EH (cell line): Measurements from ENCODE around the gene CFAP119.

Experiments used
- DNase-seq: peaks from one replicate; pipeline ENCODE4 v3.0.0-alpha.2; 2015; ENCODE audit warnings: low read depth

The CFAP119 gene

GRCh38 chr16:30762991-30763725 lies 1.3 kb upstream of the CFAP119 start:
- no peak for DNase-seq

- DNase-seq: peak; percentile 44
Observed at GRCh38 chr16:30761427-30761927, 385 bp downstream of the CFAP119 start.

- no peak for DNase-seq
Observed at GRCh38 chr16:30760577-30761426, 1.1 kb downstream of the CFAP119 start.

- no peak for DNase-seq
Observed at GRCh38 chr16:30760001-30760559, 1.8 kb downstream of the CFAP119 start.

GRCh38 chr16:30758988-30759491 lies 2.8 kb downstream of the CFAP119 start:
- DNase-seq: no peak

GRCh38 chr16:30757316-30757715 lies 4.5 kb downstream of the CFAP119 start:
- DNase-seq: no peak

GRCh38 chr16:30756781-30757100 lies 5.1 kb downstream of the CFAP119 start:
- DNase-seq: no peak

- DNase-seq: no peak
Observed at GRCh38 chr16:30755955-30756780, 5.7 kb downstream of the CFAP119 start.

- DNase-seq: no peak
Observed at GRCh38 chr16:30753596-30753995, 8.3 kb downstream of the CFAP119 start.

- DNase-seq: no peak
Observed at GRCh38 chr16:30750876-30751465, 10.9 kb downstream of the CFAP119 start.

GRCh38 chr16:30750201-30750600 lies 11.7 kb downstream of the CFAP119 start:
- no peak for DNase-seq

- DNase-seq: peak; percentile 60
Observed at GRCh38 chr16:30748634-30749445, 13.0 kb downstream of the CFAP119 start.

GRCh38 chr16:30747799-30748633 lies 13.8 kb downstream of the CFAP119 start, which contains the start of gene PHKG2:
Gene PHKG2 (plus strand): TSS chr16:30748425. CDS start chr16:30748821, 396 bp downstream.
- peak; percentile 99 for DNase-seq

GRCh38 chr16:30747331-30747730 lies 14.5 kb downstream of the CFAP119 start:
- peak; percentile 60 for DNase-seq

GRCh38 chr16:30746638-30747175 lies 15.2 kb downstream of the CFAP119 start:
- no peak for DNase-seq

- DNase-seq: no peak
Observed at GRCh38 chr16:30745082-30745481, 16.8 kb downstream of the CFAP119 start.

GRCh38 chr16:30744183-30744582 lies 17.7 kb downstream of the CFAP119 start:
- DNase-seq: no peak

- no peak for DNase-seq
Observed at GRCh38 chr16:30743716-30744115, 18.1 kb downstream of the CFAP119 start.

- DNase-seq: peak; percentile 89
Observed at GRCh38 chr16:30741461-30741914, 20.4 kb downstream of the CFAP119 start.
